ENCODE results near the gene SETD2. TPM values are rescaled to one million over a fixed set of nuclear protein-coding genes. Genes with fewer than 3 reads are reported as not detected.

Gene SETD2, protein sequence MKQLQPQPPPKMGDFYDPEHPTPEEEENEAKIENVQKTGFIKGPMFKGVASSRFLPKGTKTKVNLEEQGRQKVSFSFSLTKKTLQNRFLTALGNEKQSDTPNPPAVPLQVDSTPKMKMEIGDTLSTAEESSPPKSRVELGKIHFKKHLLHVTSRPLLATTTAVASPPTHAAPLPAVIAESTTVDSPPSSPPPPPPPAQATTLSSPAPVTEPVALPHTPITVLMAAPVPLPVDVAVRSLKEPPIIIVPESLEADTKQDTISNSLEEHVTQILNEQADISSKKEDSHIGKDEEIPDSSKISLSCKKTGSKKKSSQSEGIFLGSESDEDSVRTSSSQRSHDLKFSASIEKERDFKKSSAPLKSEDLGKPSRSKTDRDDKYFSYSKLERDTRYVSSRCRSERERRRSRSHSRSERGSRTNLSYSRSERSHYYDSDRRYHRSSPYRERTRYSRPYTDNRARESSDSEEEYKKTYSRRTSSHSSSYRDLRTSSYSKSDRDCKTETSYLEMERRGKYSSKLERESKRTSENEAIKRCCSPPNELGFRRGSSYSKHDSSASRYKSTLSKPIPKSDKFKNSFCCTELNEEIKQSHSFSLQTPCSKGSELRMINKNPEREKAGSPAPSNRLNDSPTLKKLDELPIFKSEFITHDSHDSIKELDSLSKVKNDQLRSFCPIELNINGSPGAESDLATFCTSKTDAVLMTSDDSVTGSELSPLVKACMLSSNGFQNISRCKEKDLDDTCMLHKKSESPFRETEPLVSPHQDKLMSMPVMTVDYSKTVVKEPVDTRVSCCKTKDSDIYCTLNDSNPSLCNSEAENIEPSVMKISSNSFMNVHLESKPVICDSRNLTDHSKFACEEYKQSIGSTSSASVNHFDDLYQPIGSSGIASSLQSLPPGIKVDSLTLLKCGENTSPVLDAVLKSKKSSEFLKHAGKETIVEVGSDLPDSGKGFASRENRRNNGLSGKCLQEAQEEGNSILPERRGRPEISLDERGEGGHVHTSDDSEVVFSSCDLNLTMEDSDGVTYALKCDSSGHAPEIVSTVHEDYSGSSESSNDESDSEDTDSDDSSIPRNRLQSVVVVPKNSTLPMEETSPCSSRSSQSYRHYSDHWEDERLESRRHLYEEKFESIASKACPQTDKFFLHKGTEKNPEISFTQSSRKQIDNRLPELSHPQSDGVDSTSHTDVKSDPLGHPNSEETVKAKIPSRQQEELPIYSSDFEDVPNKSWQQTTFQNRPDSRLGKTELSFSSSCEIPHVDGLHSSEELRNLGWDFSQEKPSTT (N-terminal part only)
- total RNA-seq (2014; rRNA removed; shearing (Covaris generic)) (37.6 and 45.2 TPM in 2 replicates), polyA plus RNA-seq (2016; fragmentation: Nextera tagmentation; extraction: Ambion mirVana) (14.0 and 16.7 TPM in 2 replicates)
- long read RNA-seq, partial matches to known transcripts = 2 of 3 reads
- long read RNA-seq, other reads (novel, unspliced or antisense) = 1 of 3 reads

DNA sequence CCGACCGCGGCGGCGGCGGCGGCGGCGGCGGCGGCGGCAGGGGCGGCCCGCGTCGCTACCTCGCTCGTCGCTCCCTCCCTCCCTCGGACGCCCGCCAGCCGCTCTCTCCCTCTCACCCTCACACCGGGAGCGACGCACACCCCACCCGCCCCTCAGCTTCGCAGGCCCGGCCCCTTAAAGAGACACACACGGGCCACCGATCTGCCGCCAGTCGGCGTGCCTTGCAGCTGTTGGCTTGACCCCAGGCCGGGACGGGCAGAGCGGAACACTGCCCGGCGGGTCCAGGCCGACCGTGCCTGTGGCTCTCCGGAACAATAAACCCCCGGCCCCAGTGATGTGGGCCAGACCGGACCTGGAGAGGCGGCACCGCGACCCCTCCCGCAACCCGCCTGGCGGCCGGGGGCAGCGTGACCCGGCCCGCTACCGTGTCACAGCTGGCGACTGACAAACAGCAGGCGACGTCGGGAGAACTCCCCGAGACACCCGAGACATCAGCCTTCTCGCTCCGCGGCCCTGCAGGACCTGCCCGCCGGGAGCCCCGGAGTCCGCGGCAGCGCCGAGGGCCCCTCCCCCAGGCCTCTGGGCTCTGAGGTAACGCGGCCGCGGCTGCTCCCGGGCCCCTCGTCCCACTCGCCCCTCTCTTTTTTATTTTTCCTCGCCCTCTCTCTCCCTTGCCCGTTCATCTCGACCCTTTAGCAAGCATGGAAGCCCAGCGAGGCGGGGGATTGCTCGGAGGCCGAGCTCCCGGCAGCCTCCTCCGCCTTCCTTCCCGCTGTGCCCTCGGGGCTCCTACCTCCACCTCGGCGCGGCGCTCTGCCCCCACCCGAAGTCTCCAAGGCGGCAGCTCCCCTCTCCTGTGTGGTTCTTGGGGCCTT is at the start of gene SETD2:
Gene SETD2, minus strand, starts transcription at position 107 of the 875 bp plus-strand sequence. CDS start 189 bp downstream, outside the sequence.
- peak; percentile 88 for ATAC-seq
- Mint-ChIP-seq H3K27ac (peak within 1 kb of the TSS; percentile 98), H3K36me3 (ENCODE audit: low read depth) (peaks cover 2% of the 10 kb centered on the region; the same call in 1 of the 3 replicates), H3K9me3 (peaks cover 2% of the 10 kb centered on the region; the same call in 1 of the 3 replicates), H3K4me3 (peak within 1 kb of the TSS; percentile 97), H3K4me1 (peaks cover 37% of the 10 kb centered on the region), H3K27me3 (ENCODE audit: insufficient read depth, low read depth, poor library complexity) (peaks cover 6% of the 10 kb centered on the region)
- no peaks in the 10 kb centered on the region for H3K9me2 ChIP-seq (ENCODE audit: insufficient read depth)
- peaks cover 9% of the 10 kb centered on the region; the same call in 1 of the 2 replicates for H3F3A ChIP-seq (replicated peaks; ENCODE audit: low read depth)
- H3K36me3 ChIP-seq (ENCODE audit: insufficient read depth) = no peaks in the 10 kb centered on the region
- H3K27ac ChIP-seq (ENCODE audit: low read depth) = peak within 1 kb of the TSS; percentile 98
- peaks cover 22% of the 10 kb centered on the region for H4K20me1 ChIP-seq (replicated peaks; ENCODE audit: insufficient read depth)
- peak; percentile 93 for DNase-seq (ENCODE audit: low spot score)
- H3K4me3 ChIP-seq = peak within 1 kb of the TSS; percentile 97
- peaks cover 40% of the 10 kb centered on the region for H3K4me1 ChIP-seq (ENCODE audit: insufficient read depth)
- no peaks in the 10 kb centered on the region for H3K27me3 ChIP-seq (ENCODE audit: insufficient read depth)
- H3K4me2 ChIP-seq = peak within 1 kb of the TSS; percentile 99
- H2AFZ ChIP-seq = peak within 1 kb of the TSS; percentile 86
- TF ChIP-seq, protein P1, sequence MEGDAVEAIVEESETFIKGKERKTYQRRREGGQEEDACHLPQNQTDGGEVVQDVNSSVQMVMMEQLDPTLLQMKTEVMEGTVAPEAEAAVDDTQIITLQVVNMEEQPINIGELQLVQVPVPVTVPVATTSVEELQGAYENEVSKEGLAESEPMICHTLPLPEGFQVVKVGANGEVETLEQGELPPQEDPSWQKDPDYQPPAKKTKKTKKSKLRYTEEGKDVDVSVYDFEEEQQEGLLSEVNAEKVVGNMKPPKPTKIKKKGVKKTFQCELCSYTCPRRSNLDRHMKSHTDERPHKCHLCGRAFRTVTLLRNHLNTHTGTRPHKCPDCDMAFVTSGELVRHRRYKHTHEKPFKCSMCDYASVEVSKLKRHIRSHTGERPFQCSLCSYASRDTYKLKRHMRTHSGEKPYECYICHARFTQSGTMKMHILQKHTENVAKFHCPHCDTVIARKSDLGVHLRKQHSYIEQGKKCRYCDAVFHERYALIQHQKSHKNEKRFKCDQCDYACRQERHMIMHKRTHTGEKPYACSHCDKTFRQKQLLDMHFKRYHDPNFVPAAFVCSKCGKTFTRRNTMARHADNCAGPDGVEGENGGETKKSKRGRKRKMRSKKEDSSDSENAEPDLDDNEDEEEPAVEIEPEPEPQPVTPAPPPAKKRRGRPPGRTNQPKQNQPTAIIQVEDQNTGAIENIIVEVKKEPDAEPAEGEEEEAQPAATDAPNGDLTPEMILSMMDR (conservative IDR thresholded peaks at IDR 0.05; ENCODE audit: low read depth in 2 of 2) = peak; percentile 30 to 60
- no peak for TF ChIP-seq ZNF114 (CRISPR knock-in tag; IDR thresholded peaks at IDR 0.05)
- TF ChIP-seq STAT1 (IDR thresholded peaks at IDR 0.05; ENCODE audit: unreplicated experiment) = no peak
- TF ChIP-seq REST (IDR thresholded peaks at IDR 0.05; ENCODE audit: unreplicated experiment) = peak; percentile 22
- peaks cover 88% of the 10 kb centered on the region for H3K79me2 ChIP-seq (replicated peaks; ENCODE audit: insufficient read depth)

Measured in GM23338 (cell line).